Vagina (tissue), 2 donors: Measurements from ENCODE around the gene DDX60. TPM values are rescaled to one million over a fixed set of nuclear protein-coding genes. Genes with fewer than 3 reads are reported as not detected.
"Not testable (repeated sequence)": the region's sequence is repeated elsewhere in the genome, so short reads cannot be mapped to it uniquely, and the experiment has no call there.

ENCODE experiments used
- DNase-seq, 2 donors: peaks; one replicate each; pipeline ENCODE4 v3.0.0-alpha.2; 2017; ENCODE audit errors: extremely low spot score in 2 of 2
- H3K27ac ChIP-seq: fragments of 200-600 bp; sonication (generic); one replicate; pipeline ENCODE4 v1.5.1; 2019
- H3K27me3 ChIP-seq: fragments of 200-600 bp; sonication (generic); one replicate; pipeline ENCODE4 v1.5.1; 2019
- H3K36me3 ChIP-seq, 2 donors: fragments of 200-600 bp; sonication (generic); one replicate each; pipeline ENCODE4 v1.5.1; 2017 to 2019
- H3K4me1 ChIP-seq: fragments of 200-600 bp; sonication (generic); one replicate; pipeline ENCODE4 v1.5.1; 2019
- H3K4me3 ChIP-seq, 2 donors: fragments of 200-600 bp; sonication (generic); 1 replicate in 1 of 2; 2 replicates in 1 of 2; pipeline ENCODE4 v1.5.1; 2016 to 2019
- H3K9me3 ChIP-seq: fragments of 200-600 bp; sonication (generic); one replicate; pipeline ENCODE4 v1.5.1; 2019
- CTCF ChIP-seq, 3 experiments: fragments of 450-650 bp in 2 of 3; fragments of 200-600 bp in 1 of 3; sonication (generic) in 1 of 3; IDR thresholded peaks; one replicate each; pipeline ENCODE4 v1.5.1; 2017 to 2019; ENCODE audit warnings: antibody characterized with exemption in 3 of 3, mild to moderate bottlenecking in 2 of 3, moderate library complexity in 2 of 3
- POLR2A ChIP-seq, 2 donors: fragments of 450-650 bp; IDR thresholded peaks; one replicate each; pipeline ENCODE4 v1.6.1; 2017; ENCODE audit warnings: antibody characterized with exemption in 2 of 2, mild to moderate bottlenecking in 2 of 2, moderate library complexity in 2 of 2
- POLR2AphosphoS5 ChIP-seq, 2 donors: sonication (generic); formaldehyde crosslinking; IDR thresholded peaks; one replicate each; pipeline ENCODE4 v1.9.0; 2017; ENCODE audit warnings: antibody characterized with exemption in 2 of 2, mild to moderate bottlenecking in 2 of 2, low read depth in 1 of 2; ENCODE audit not compliant: insufficient read depth in 1 of 2
- intact Hi-C: fragments of 100-400 bp; cut with DNase I; formaldehyde crosslinking; loops from one replicate; pipeline ENCODE4 v1.15.1; 2023
- total RNA-seq: library from RNA; depleted of rRNA; stranded (reverse); fragments of >200 nt; gene quantifications from one replicate; pipeline ENCODE4 v1.2.3, GENCODE V29; 2016

The DDX60 gene
- total RNA-seq, 1 donor from 2014 or later, result 7.4 TPM

- Histone ChIP-seq H3K4me1 (no peaks in the 10 kb centered on the region), H3K27me3 (no peaks in the 10 kb centered on the region), H3K4me3 (no peak overlapping the region), H3K9me3 (no peaks in the 10 kb centered on the region), H3K36me3 (peaks cover 0 to 32% of the 10 kb centered on the region in 2 donors), H3K27ac (no peak overlapping the region)
- no peak for DNase-seq
- TF ChIP-seq CTCF (IDR thresholded peaks at IDR 0.05), result no peak
- TF ChIP-seq POLR2A (IDR thresholded peaks at IDR 0.05), result no peak
- no peak for TF ChIP-seq POLR2AphosphoS5 (IDR thresholded peaks at IDR 0.05; ENCODE audit: insufficient read depth in 1 of 2, low read depth in 1 of 2)
- intact Hi-C loops, result no loop called here
Measured at GRCh38 chr4:168218645-168219044, 99.9 kb downstream of the DDX60 start.

- H3K27ac ChIP-seq, DNase-seq, H3K9me3 ChIP-seq, intact Hi-C loops, H3K4me3 ChIP-seq, H3K27me3 ChIP-seq, H3K4me1 ChIP-seq: not testable (repeated sequence)
- H3K36me3 ChIP-seq, result peaks cover 0 to 16% of the 10 kb centered on the region in 2 donors
Measured at GRCh38 chr4:168213511-168213910, 105.0 kb downstream of the DDX60 start.

- Histone ChIP-seq H3K9me3 (no peaks in the 10 kb centered on the region), H3K36me3 (peaks cover 0 to 13% of the 10 kb centered on the region in 2 donors), H3K27me3 (no peaks in the 10 kb centered on the region), H3K27ac (no peak overlapping the region), H3K4me1 (no peaks in the 10 kb centered on the region), H3K4me3 (no peak overlapping the region)
- intact Hi-C loops, result no loop called here
- no peak for DNase-seq
- no peak for TF ChIP-seq CTCF (IDR thresholded peaks at IDR 0.05)
- no peak for TF ChIP-seq POLR2AphosphoS5 (IDR thresholded peaks at IDR 0.05; ENCODE audit: insufficient read depth in 1 of 2, low read depth in 1 of 2)
- no peak for TF ChIP-seq POLR2A (IDR thresholded peaks at IDR 0.05)
Measured at GRCh38 chr4:168212656-168213055, 105.9 kb downstream of the DDX60 start.

- TF ChIP-seq POLR2AphosphoS5 (IDR thresholded peaks at IDR 0.05; ENCODE audit: insufficient read depth in 1 of 2, low read depth in 1 of 2), result no peak
- no peak for TF ChIP-seq POLR2A (IDR thresholded peaks at IDR 0.05)
- no peak for TF ChIP-seq CTCF (IDR thresholded peaks at IDR 0.05)
- no peaks in the 10 kb centered on the region for H3K27me3 ChIP-seq
- H3K9me3 ChIP-seq, result no peaks in the 10 kb centered on the region
- DNase-seq, result no peak
- H3K27ac ChIP-seq, result no peak overlapping the region
- H3K36me3 ChIP-seq, result no peaks in the 10 kb centered on the region
- H3K4me3 ChIP-seq, result no peak overlapping the region
- intact Hi-C loops, result no loop called here
- no peaks in the 10 kb centered on the region for H3K4me1 ChIP-seq
Measured at GRCh38 chr4:168208957-168209614, 109.5 kb downstream of the DDX60 start.

- no peaks in the 10 kb centered on the region for H3K27me3 ChIP-seq
- peaks cover 11% of the 10 kb centered on the region for H3K9me3 ChIP-seq
- no peaks in the 10 kb centered on the region for H3K36me3 ChIP-seq
- no peak for TF ChIP-seq CTCF (IDR thresholded peaks at IDR 0.05)
- no peak for TF ChIP-seq POLR2A (IDR thresholded peaks at IDR 0.05)
- TF ChIP-seq POLR2AphosphoS5 (IDR thresholded peaks at IDR 0.05; ENCODE audit: insufficient read depth in 1 of 2, low read depth in 1 of 2), result no peak
- DNase-seq, result no peak
- H3K27ac ChIP-seq, result no peak overlapping the region
- no peak overlapping the region for H3K4me3 ChIP-seq
- no peaks in the 10 kb centered on the region for H3K4me1 ChIP-seq
- intact Hi-C loops, result no loop called here
Measured at GRCh38 chr4:168203233-168203911, 115.2 kb downstream of the DDX60 start.
